GM23338 (cell line): Measurements from ENCODE around the gene OPRM1. TPM values are rescaled to one million over a fixed set of nuclear protein-coding genes. Genes with fewer than 3 reads are reported as not detected.
A peak's percentile ranks its signal among the peaks of the same experiment; 100 is the strongest.

Source experiments
- ATAC-seq: fragments of 200-7000 bp; cut with Tn5 transposase; 3 replicates; pipeline ENCODE4 v1.9.1; 2020
- DNase-seq: peaks from one replicate; pipeline ENCODE4 v3.0.0-alpha.2; 2015; ENCODE audit warnings: low spot score
- H2AFZ ChIP-seq: fragments of 200-600 bp; sonication (generic); 2 replicates; pipeline ENCODE4 v1.8.0; 2016; ENCODE audit warnings: antibody characterized with exemption, mild to moderate bottlenecking, moderate library complexity
- H3F3A ChIP-seq: fragments of 200-600 bp; sonication (generic); replicated peaks from 2 replicates; pipeline ENCODE4 v1.8.0; 2017; ENCODE audit warnings: antibody characterized with exemption, mixed run types, low read depth
- H3K27ac ChIP-seq: fragments of 200-600 bp; sonication (generic); 2 replicates; pipeline ENCODE4 v1.6.1; 2016; ENCODE audit warnings: low read depth
- H3K27me3 ChIP-seq: fragments of 200-600 bp; sonication (generic); 2 replicates; pipeline ENCODE4 v1.8.0; 2016; ENCODE audit warnings: mild to moderate bottlenecking, mixed run types, moderate library complexity; ENCODE audit not compliant: insufficient read depth
- H3K36me3 ChIP-seq: fragments of 200-600 bp; sonication (generic); 2 replicates; pipeline ENCODE4 v1.8.0; 2016; ENCODE audit warnings: mild to moderate bottlenecking; ENCODE audit not compliant: insufficient read depth
- H3K4me1 ChIP-seq: fragments of 200-600 bp; sonication (generic); 2 replicates; pipeline ENCODE4 v1.8.0; 2016; ENCODE audit warnings: mild to moderate bottlenecking, moderate library complexity; ENCODE audit not compliant: insufficient read depth
- H3K4me2 ChIP-seq: fragments of 200-600 bp; sonication (generic); 2 replicates; pipeline ENCODE4 v1.7.1; 2017; ENCODE audit warnings: mixed run types
- H3K4me3 ChIP-seq: fragments of 200-600 bp; sonication (generic); 2 replicates; pipeline ENCODE4 v1.6.1; 2016; ENCODE audit warnings: mixed run types
- H3K79me2 ChIP-seq: fragments of 200-600 bp; sonication (generic); replicated peaks from 2 replicates; pipeline ENCODE4 v1.8.0; 2017; ENCODE audit warnings: mild to moderate bottlenecking; ENCODE audit not compliant: insufficient read depth
- H3K9me2 ChIP-seq: fragments of 200-600 bp; sonication (generic); 2 replicates; pipeline ENCODE4 v1.8.0; 2017; ENCODE audit not compliant: insufficient read depth
- H4K20me1 ChIP-seq: fragments of 200-600 bp; sonication (generic); replicated peaks from 2 replicates; pipeline ENCODE4 v1.8.0; 2017; ENCODE audit warnings: mild to moderate bottlenecking; ENCODE audit not compliant: insufficient read depth
- H3K27ac Mint-ChIP-seq: 2 replicates; pipeline ENCODE4 v1.8.0; 2020; ENCODE audit warnings: inconsistent platforms, mild to moderate bottlenecking, moderate library complexity, mixed read lengths
- H3K27me3 Mint-ChIP-seq: 3 replicates; pipeline ENCODE4 v1.8.0; 2022; ENCODE audit warnings: low read depth, mild to moderate bottlenecking, moderate library complexity, mixed read lengths, inconsistent platforms; ENCODE audit not compliant: insufficient read depth, poor library complexity
- H3K36me3 Mint-ChIP-seq: 3 replicates; pipeline ENCODE4 v1.8.0; 2021; ENCODE audit warnings: low read depth, mild to moderate bottlenecking, inconsistent platforms, moderate library complexity, mixed read lengths
- H3K4me1 Mint-ChIP-seq: 3 replicates; pipeline ENCODE4 v1.8.0; 2020; ENCODE audit warnings: mild to moderate bottlenecking, inconsistent platforms, mixed read lengths
- H3K4me3 Mint-ChIP-seq: 3 replicates; pipeline ENCODE4 v1.8.0; 2021; ENCODE audit warnings: moderate library complexity, mild to moderate bottlenecking, inconsistent platforms, mixed read lengths
- H3K9me3 Mint-ChIP-seq: 3 replicates; pipeline ENCODE4 v1.8.0; 2020; ENCODE audit warnings: moderate library complexity, mild to moderate bottlenecking, inconsistent platforms, mixed read lengths
- CREB1 ChIP-seq: fragments of 250-450 bp; sonication (Bioruptor Pico); IDR thresholded peaks from 2 replicates; pipeline ENCODE4 v1.5.0; 2020; ENCODE audit warnings: low read depth, mild to moderate bottlenecking, moderate library complexity
- CTCF ChIP-seq, 2 experiments: fragments of 200-600 bp in 1 of 2; sonication (generic) in 1 of 2; conservative IDR thresholded peaks; 2 replicates each; pipeline versions ENCODE4 v1.5.1 to v1.6.1; 2016 to 2017; ENCODE audit warnings: antibody characterized with exemption in 2 of 2, low read depth in 2 of 2, mild to moderate bottlenecking in 2 of 2, moderate library complexity in 1 of 2
- ETS1 ChIP-seq: IDR thresholded peaks from 2 replicates; pipeline ENCODE4 v1.6.1; 2016; ENCODE audit warnings: antibody characterized with exemption
- EZH2 ChIP-seq: fragments of 200-600 bp; sonication (generic); IDR thresholded peaks from one replicate; pipeline ENCODE4 v1.8.0; 2017; ENCODE audit warnings: antibody characterized with exemption, mild to moderate bottlenecking, low read depth; ENCODE audit not compliant: unreplicated experiment
- EZH2phosphoT487 ChIP-seq: fragments of 200-600 bp; sonication (generic); IDR thresholded peaks from one replicate; pipeline ENCODE4 v1.8.1; 2018; ENCODE audit warnings: antibody characterized with exemption; ENCODE audit not compliant: unreplicated experiment
- JUNB ChIP-seq: IDR thresholded peaks from one replicate; pipeline ENCODE4 v1.6.1; 2016; ENCODE audit warnings: antibody characterized with exemption; ENCODE audit not compliant: unreplicated experiment
- NANOG ChIP-seq: IDR thresholded peaks from 2 replicates; pipeline ENCODE4 v1.6.1; 2016; ENCODE audit warnings: antibody characterized with exemption, borderline replicate concordance
- STAT1 ChIP-seq: IDR thresholded peaks from one replicate; pipeline ENCODE4 v1.6.1; 2016; ENCODE audit warnings: antibody characterized with exemption; ENCODE audit not compliant: unreplicated experiment
- ZNF114 ChIP-seq: fragments of 250-450 bp; sonication (Bioruptor Pico); IDR thresholded peaks from 2 replicates; pipeline ENCODE4 v1.5.0; 2020; ENCODE audit warnings: mild to moderate bottlenecking, moderate library complexity
- ZNF331 ChIP-seq: fragments of 250-450 bp; sonication (Bioruptor Pico); IDR thresholded peaks from 2 replicates; pipeline ENCODE4 v1.5.0; 2020; ENCODE audit warnings: low read depth, mild to moderate bottlenecking, moderate library complexity
- long read RNA-seq: library from polyadenylated mRNA; unstranded; transcript quantifications from one replicate; pipeline ENCODE4 v2.0.0, GENCODE V29; 2020; ENCODE audit not compliant: unreplicated experiment
- polyA plus RNA-seq: library from polyadenylated mRNA; unstranded; fragments of >200 nt; fragmentation: Nextera tagmentation; extraction: Ambion mirVana; gene quantifications from 2 replicates; pipeline ENCODE4 v1.2.1, GENCODE V29; 2016
- total RNA-seq: library from RNA; depleted of rRNA; stranded (reverse); fragments of >200 nt; shearing (Covaris generic); gene quantifications from 2 replicates; pipeline ENCODE4 v1.2.3, GENCODE V29; 2014; rRNA removed
- TF ChIP-seq, protein P1 (sequence below): IDR thresholded peaks from one replicate; pipeline ENCODE4 v1.6.1; 2018; ENCODE audit warnings: antibody characterized with exemption; ENCODE audit not compliant: unreplicated experiment

OPRM1 gene
- total RNA-seq (0.52 TPM in 1 of 2 replicates, not detected in the other), polyA plus RNA-seq (not detected in 2 replicates)
- long read RNA-seq, result 0 reads

- no peaks in the 10 kb centered on the region for H3K9me2 ChIP-seq
- H3K27ac Mint-ChIP-seq, result no peak within 1 kb of the TSS
- peak; percentile 97 for ATAC-seq
- H3K27ac ChIP-seq, result no peak within 1 kb of the TSS
- no peaks in the 10 kb centered on the region for H3F3A ChIP-seq
- no peaks in the 10 kb centered on the region for H3K36me3 Mint-ChIP-seq
- H3K4me3 Mint-ChIP-seq, result peak within 1 kb of the TSS; percentile 90
- H3K4me2 ChIP-seq, result peak within 1 kb of the TSS; percentile 83
- peak; percentile 93 for DNase-seq
- peaks cover 17% of the 10 kb centered on the region for H3K27me3 ChIP-seq
- peak within 1 kb of the TSS; percentile 94 for H2AFZ ChIP-seq
- H3K4me1 ChIP-seq, result 0 out of 2 replicates have a peak, but pooled peaks cover 3% of the 10 kb centered on the region
- no peaks in the 10 kb centered on the region for H4K20me1 ChIP-seq
- no peaks in the 10 kb centered on the region for H3K36me3 ChIP-seq
- no peaks in the 10 kb centered on the region for H3K9me3 Mint-ChIP-seq
- TF ChIP-seq, protein P1, sequence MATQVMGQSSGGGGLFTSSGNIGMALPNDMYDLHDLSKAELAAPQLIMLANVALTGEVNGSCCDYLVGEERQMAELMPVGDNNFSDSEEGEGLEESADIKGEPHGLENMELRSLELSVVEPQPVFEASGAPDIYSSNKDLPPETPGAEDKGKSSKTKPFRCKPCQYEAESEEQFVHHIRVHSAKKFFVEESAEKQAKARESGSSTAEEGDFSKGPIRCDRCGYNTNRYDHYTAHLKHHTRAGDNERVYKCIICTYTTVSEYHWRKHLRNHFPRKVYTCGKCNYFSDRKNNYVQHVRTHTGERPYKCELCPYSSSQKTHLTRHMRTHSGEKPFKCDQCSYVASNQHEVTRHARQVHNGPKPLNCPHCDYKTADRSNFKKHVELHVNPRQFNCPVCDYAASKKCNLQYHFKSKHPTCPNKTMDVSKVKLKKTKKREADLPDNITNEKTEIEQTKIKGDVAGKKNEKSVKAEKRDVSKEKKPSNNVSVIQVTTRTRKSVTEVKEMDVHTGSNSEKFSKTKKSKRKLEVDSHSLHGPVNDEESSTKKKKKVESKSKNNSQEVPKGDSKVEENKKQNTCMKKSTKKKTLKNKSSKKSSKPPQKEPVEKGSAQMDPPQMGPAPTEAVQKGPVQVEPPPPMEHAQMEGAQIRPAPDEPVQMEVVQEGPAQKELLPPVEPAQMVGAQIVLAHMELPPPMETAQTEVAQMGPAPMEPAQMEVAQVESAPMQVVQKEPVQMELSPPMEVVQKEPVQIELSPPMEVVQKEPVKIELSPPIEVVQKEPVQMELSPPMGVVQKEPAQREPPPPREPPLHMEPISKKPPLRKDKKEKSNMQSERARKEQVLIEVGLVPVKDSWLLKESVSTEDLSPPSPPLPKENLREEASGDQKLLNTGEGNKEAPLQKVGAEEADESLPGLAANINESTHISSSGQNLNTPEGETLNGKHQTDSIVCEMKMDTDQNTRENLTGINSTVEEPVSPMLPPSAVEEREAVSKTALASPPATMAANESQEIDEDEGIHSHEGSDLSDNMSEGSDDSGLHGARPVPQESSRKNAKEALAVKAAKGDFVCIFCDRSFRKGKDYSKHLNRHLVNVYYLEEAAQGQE, result peak; percentile 100
- TF ChIP-seq ZNF114 (CRISPR knock-in tag) (0 out of 2 replicates have a peak, but pooled peaks have one; percentile 31), STAT1 (no peak)
- peaks cover 4% of the 10 kb centered on the region for H3K27me3 Mint-ChIP-seq
- H3K79me2 ChIP-seq, result no peaks in the 10 kb centered on the region
- H3K4me1 Mint-ChIP-seq, result peaks cover 10% of the 10 kb centered on the region
- H3K4me3 ChIP-seq, result peak within 1 kb of the TSS; percentile 61
These were observed at the start of gene OPRM1 for GRCh38 chr6:154039231-154039842. OPRM1 (plus strand) TSS chr6:154039240; CDS start chr6:154039545, 305 bp downstream.

DNA sequence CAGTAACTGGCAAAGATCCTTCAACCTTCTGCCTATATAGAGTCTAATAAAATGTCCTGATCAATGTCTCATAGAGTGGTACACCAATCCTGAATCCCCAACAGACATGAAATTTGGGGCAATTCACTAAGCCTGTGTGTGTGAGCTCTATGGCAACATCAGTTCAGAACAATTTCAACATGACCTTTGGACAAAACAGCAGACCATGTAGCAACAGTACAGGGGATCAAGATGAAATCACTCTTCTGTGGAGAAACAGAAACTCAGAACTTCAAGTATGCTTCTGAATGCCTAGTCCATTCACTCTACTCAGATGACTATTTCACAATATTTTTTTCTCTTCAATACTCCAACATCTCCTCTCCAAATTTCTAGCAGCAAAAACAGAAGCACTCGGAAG is 49.1 kb upstream of the OPRM1 start:
- no peaks in the 10 kb centered on the region for H3K36me3 ChIP-seq
- Mint-ChIP-seq H3K4me1 (peaks cover 12% of the 10 kb centered on the region; the same call in 2 of the 3 replicates), H3K4me3 (no peak overlapping the region), H3K27me3 (peaks cover 3% of the 10 kb centered on the region), H3K36me3 (no peaks in the 10 kb centered on the region), H3K27ac (no peak overlapping the region), H3K9me3 (no peaks in the 10 kb centered on the region)
- H3F3A ChIP-seq, result no peaks in the 10 kb centered on the region
- peaks cover 8% of the 10 kb centered on the region; the same call in 1 of the 2 replicates for H3K9me2 ChIP-seq
- no peak overlapping the region for H3K4me3 ChIP-seq
- DNase-seq (no peak), ATAC-seq (no peak)
- H3K27ac ChIP-seq, result no peak overlapping the region
- no peaks in the 10 kb centered on the region for H3K27me3 ChIP-seq
- peaks cover 4% of the 10 kb centered on the region; the same call in 1 of the 2 replicates for H3K4me1 ChIP-seq
- no peaks in the 10 kb centered on the region for H3K79me2 ChIP-seq
- no peaks in the 10 kb centered on the region for H4K20me1 ChIP-seq
- H2AFZ ChIP-seq, result no peak overlapping the region
- H3K4me2 ChIP-seq, result no peak overlapping the region
- TF ChIP-seq JUNB, result no peak
- no peak for TF ChIP-seq EZH2phosphoT487
- TF ChIP-seq, protein P1, result no peak
- TF ChIP-seq NANOG, result no peak
- no peak for TF ChIP-seq ETS1
- TF ChIP-seq EZH2, result no peak
- no peak for TF ChIP-seq CTCF (conservative IDR thresholded peaks at IDR 0.05; ENCODE audit: low read depth in 2 of 2)
- TF ChIP-seq CREB1 (CRISPR knock-in tag), result no peak
- TF ChIP-seq STAT1, result no peak
- TF ChIP-seq ZNF331 (CRISPR knock-in tag), result no peak
